ENCODE measurements around the gene IMPA2.
"Not testable (repeated sequence)": the region's sequence is repeated elsewhere in the genome, so short reads cannot be mapped to it uniquely, and the experiment has no call there.

IMPA2 gene

GRCh38 chr18:11981192-11981542 is at the start of gene IMPA2:
IMPA2 (plus strand) TSS chr18:11981507; CDS start chr18:11981670, 163 bp downstream.
- DNase-seq: no peak

GRCh38 chr18:11932393-11932792 is 48.9 kb upstream of the IMPA2 start:
- no peak for DNase-seq

GRCh38 chr18:11937874-11938478 is 43.3 kb upstream of the IMPA2 start:
- peak; percentile 79 for DNase-seq

GRCh38 chr18:11940956-11941355 is 40.4 kb upstream of the IMPA2 start:
- DNase-seq: no peak

GRCh38 chr18:11943551-11943950 is 37.8 kb upstream of the IMPA2 start:
- no peak for DNase-seq

- no peak for DNase-seq
Observed at GRCh38 chr18:11944252-11944651, 37.1 kb upstream of the IMPA2 start.

GRCh38 chr18:11944786-11945185 is 36.5 kb upstream of the IMPA2 start:
- DNase-seq: no peak

GRCh38 chr18:11945834-11946659 is 35.3 kb upstream of the IMPA2 start:
- DNase-seq: not testable (repeated sequence)

GRCh38 chr18:11946756-11947155 is 34.6 kb upstream of the IMPA2 start:
- no peak for DNase-seq

- peak; percentile 70 for DNase-seq
Observed at GRCh38 chr18:11947214-11948191, 33.8 kb upstream of the IMPA2 start.

GRCh38 chr18:11948852-11949523 is 32.3 kb upstream of the IMPA2 start:
- DNase-seq: no peak

GRCh38 chr18:11950824-11951223 is 30.5 kb upstream of the IMPA2 start:
- DNase-seq: no peak

GRCh38 chr18:11951390-11951851 is 29.9 kb upstream of the IMPA2 start:
- DNase-seq: no peak

- DNase-seq: no peak
Observed at GRCh38 chr18:11953113-11953512, 28.2 kb upstream of the IMPA2 start.

- DNase-seq: no peak
Observed at GRCh38 chr18:11955239-11956029, 25.9 kb upstream of the IMPA2 start.

GRCh38 chr18:11956371-11957308 is 24.7 kb upstream of the IMPA2 start:
- DNase-seq: no peak

GRCh38 chr18:11957636-11958035 is 23.7 kb upstream of the IMPA2 start:
- no peak for DNase-seq

GRCh38 chr18:11959651-11960050 is 21.7 kb upstream of the IMPA2 start:
- not testable (repeated sequence) for DNase-seq

- DNase-seq: no peak
Observed at GRCh38 chr18:11960743-11961380, 20.4 kb upstream of the IMPA2 start.

- no peak for DNase-seq
Observed at GRCh38 chr18:11962597-11962996, 18.7 kb upstream of the IMPA2 start.
